Measurements from ENCODE around the gene TBCCD1. TPM values are rescaled to one million over a fixed set of nuclear protein-coding genes. Genes with fewer than 3 reads are reported as not detected.
"Not testable (repeated sequence)": the region's sequence is repeated elsewhere in the genome, so short reads cannot be mapped to it uniquely, and the experiment has no call there.

TBCCD1 gene
- total RNA-seq, 1 donor, result 15.6 TPM

DNA sequence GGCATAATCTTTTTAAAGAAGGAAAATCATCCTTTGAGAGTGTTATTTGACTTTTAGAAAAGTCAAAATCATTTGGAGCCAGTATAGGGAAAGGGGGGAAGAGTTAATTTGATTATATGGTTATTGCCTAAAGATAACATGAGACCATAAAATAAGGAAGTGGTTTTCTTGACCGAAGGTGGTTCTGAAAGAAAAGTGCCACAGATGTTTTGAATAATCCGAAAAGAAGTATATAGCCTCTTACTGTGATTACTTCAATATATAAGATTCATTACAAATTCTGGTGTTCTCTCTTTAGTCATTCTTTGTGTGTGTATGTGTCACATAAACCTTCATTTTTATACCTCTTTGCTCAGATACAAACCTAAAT is 4.5 kb upstream of the TBCCD1 start:
- H3K36me3 ChIP-seq (ENCODE audit: insufficient read depth, low read length), result peaks cover 40% of the 10 kb centered on the region
- H2AFZ ChIP-seq (ENCODE audit: low read length), result no peak overlapping the region
- H3K4me2 ChIP-seq (ENCODE audit: insufficient read depth, low read length), result peak overlapping the region; percentile 100
- no peaks in the 10 kb centered on the region for H3K9me3 ChIP-seq (ENCODE audit: low read depth, low read length)
- TF ChIP-seq, protein P1, sequence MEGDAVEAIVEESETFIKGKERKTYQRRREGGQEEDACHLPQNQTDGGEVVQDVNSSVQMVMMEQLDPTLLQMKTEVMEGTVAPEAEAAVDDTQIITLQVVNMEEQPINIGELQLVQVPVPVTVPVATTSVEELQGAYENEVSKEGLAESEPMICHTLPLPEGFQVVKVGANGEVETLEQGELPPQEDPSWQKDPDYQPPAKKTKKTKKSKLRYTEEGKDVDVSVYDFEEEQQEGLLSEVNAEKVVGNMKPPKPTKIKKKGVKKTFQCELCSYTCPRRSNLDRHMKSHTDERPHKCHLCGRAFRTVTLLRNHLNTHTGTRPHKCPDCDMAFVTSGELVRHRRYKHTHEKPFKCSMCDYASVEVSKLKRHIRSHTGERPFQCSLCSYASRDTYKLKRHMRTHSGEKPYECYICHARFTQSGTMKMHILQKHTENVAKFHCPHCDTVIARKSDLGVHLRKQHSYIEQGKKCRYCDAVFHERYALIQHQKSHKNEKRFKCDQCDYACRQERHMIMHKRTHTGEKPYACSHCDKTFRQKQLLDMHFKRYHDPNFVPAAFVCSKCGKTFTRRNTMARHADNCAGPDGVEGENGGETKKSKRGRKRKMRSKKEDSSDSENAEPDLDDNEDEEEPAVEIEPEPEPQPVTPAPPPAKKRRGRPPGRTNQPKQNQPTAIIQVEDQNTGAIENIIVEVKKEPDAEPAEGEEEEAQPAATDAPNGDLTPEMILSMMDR (IDR thresholded peaks at IDR 0.05; ENCODE audit: extremely low read depth, low read depth, low read length), result no peak
- peak overlapping the region; percentile 98 for H3K4me3 ChIP-seq (ENCODE audit: insufficient read depth, low read length)
- H4K20me1 ChIP-seq (ENCODE audit: insufficient read depth, low read length), result no peaks in the 10 kb centered on the region
- H3K27ac ChIP-seq (ENCODE audit: low read depth, low read length), result peak overlapping the region; percentile 91
- no peaks in the 10 kb centered on the region for H3K27me3 ChIP-seq (ENCODE audit: insufficient read depth, low read length)
- H3K4me1 ChIP-seq (ENCODE audit: insufficient read depth, low read length), result peaks cover 21% of the 10 kb centered on the region
- peaks cover 36% of the 10 kb centered on the region for H3K79me2 ChIP-seq (ENCODE audit: insufficient read depth, low read length)
- no peak for DNase-seq (ENCODE audit: insufficient read length, low spot score, missing footprints)

DNA sequence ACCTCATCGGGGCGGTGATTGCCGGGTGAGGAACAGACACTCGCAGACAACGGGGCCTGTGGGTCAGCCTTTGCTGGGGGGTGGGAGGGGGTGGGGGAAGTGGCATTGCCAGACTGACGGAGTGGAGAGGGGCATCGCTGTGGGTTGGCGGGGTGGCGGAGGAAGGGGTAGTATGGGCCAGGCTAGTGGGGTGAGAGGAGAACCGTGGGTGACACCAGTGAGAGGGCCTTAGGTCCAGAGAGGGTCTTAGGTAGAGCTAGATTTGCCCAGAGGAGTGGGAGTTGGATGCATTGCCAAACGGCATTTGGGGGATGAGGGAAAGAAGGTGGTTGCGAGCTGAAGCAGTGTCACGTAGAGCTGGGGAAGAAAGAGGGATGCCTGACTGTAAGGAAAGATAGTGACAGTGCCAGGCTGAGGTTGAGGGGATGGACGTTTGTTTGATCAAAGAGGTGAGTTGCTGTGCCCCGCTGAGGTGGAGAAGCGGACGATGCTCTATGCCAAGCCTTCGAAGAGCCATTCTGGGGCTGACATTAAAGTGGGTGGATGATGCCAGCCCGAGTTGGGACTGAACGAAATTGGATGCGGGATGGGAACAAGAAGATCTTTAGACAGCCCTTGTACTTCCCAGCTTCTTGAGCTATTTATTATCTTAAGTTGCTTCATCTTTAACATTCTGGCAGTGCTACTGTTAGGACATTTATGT is 4.0 kb upstream of the TBCCD1 start:
- Histone ChIP-seq H3K4me3 (ENCODE audit: insufficient read depth, low read length) (peak overlapping the region; percentile 98), H2AFZ (ENCODE audit: low read length) (peak overlapping the region; percentile 91), H4K20me1 (ENCODE audit: insufficient read depth, low read length) (no peaks in the 10 kb centered on the region), H3K79me2 (ENCODE audit: insufficient read depth, low read length) (peaks cover 42% of the 10 kb centered on the region), H3K27me3 (ENCODE audit: insufficient read depth, low read length) (no peaks in the 10 kb centered on the region), H3K4me1 (ENCODE audit: insufficient read depth, low read length) (peaks cover 22% of the 10 kb centered on the region), H3K9me3 (ENCODE audit: low read depth, low read length) (no peaks in the 10 kb centered on the region), H3K36me3 (ENCODE audit: insufficient read depth, low read length) (peaks cover 34% of the 10 kb centered on the region), H3K27ac (ENCODE audit: low read depth, low read length) (peak overlapping the region; percentile 91), H3K4me2 (ENCODE audit: insufficient read depth, low read length) (peak overlapping the region; percentile 100)
- peak; percentile 56 for DNase-seq (ENCODE audit: insufficient read length, low spot score, missing footprints)
- TF ChIP-seq, protein P1 (IDR thresholded peaks at IDR 0.05; ENCODE audit: extremely low read depth, low read depth, low read length), result no peak

DNA sequence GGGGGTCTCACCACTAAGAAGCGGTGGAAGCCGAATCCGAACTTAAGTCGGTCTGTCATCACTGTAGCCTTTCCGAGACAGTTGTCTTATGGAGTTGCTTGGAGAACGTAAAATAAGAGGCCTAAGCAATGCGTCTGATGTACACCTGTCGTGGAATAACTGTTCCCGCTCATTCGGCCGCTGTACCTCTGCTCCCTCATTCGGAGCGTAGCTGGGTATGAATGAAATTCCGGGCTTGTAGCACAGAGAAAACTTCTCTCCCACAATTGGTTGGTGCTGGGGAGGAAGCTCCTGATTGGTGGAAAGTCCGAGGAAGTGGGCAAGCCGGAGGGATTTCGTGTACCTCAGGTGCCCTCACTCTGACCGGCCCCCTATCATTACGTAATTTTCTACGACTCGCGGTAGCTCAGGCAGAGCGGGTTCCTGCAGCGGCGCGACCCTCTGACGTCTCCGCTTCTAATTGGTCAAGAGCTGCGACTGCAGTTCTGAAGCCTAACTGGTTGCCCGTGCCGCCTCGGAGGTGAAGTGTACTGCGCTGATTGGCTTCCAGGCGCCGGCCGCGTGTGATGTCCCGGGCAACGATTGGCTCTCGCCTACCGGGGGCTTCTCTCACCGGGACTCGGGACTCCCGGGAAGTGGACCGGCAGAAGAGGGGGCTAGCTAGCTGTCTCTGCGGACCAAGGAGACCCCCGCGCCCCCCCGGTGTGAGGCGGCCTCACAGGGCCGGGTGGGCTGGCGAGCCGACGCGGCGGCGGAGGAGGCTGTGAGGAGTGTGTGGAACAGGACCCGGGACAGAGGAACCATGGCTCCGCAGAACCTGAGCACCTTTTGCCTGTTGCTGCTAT is 3.2 kb upstream of the TBCCD1 start, which contains the start of gene DNAJB11:
Gene DNAJB11, plus strand, starts transcription at position 625 of the 845 bp plus-strand sequence. Its CDS starts 178 bp downstream, at position 803.
- Histone ChIP-seq H3K36me3 (ENCODE audit: insufficient read depth, low read length) (peaks cover 28% of the 10 kb centered on the region), H3K27me3 (ENCODE audit: insufficient read depth, low read length) (no peaks in the 10 kb centered on the region), H2AFZ (ENCODE audit: low read length) (peak within 1 kb of the TSS; percentile 91), H3K4me3 (ENCODE audit: insufficient read depth, low read length) (peak within 1 kb of the TSS; percentile 98), H3K79me2 (ENCODE audit: insufficient read depth, low read length) (peaks cover 46% of the 10 kb centered on the region), H3K4me1 (ENCODE audit: insufficient read depth, low read length) (peaks cover 22% of the 10 kb centered on the region), H3K27ac (ENCODE audit: low read depth, low read length) (peak within 1 kb of the TSS; percentile 91), H3K4me2 (ENCODE audit: insufficient read depth, low read length) (peak within 1 kb of the TSS; percentile 100), H3K9me3 (ENCODE audit: low read depth, low read length) (no peaks in the 10 kb centered on the region), H4K20me1 (ENCODE audit: insufficient read depth, low read length) (no peaks in the 10 kb centered on the region)
- DNase-seq (ENCODE audit: insufficient read length, low spot score, missing footprints), result peak; percentile 100
- TF ChIP-seq, protein P1 (IDR thresholded peaks at IDR 0.05; ENCODE audit: extremely low read depth, low read depth, low read length), result no peak

DNA sequence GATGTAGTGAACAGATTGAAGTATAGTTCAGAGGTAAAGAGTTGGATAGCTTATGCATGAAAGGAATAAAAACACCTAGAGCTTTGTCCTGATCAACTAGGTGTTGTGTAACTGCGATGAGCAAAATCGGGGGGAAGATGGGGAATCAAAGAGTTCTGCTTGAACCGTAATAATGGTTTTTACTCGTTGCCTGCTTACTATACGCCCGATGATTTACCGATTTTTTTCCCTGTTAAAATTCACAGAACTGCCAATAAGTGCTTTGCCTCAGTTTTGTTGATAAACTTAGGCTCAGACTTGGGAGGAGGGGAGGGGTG is 2.6 kb upstream of the TBCCD1 start:
- H3K36me3 ChIP-seq (ENCODE audit: insufficient read depth, low read length), result peaks cover 22% of the 10 kb centered on the region
- peak overlapping the region; percentile 90 for H3K4me2 ChIP-seq (ENCODE audit: insufficient read depth, low read length)
- no peaks in the 10 kb centered on the region for H3K9me3 ChIP-seq (ENCODE audit: low read depth, low read length)
- H2AFZ ChIP-seq (ENCODE audit: low read length), result peak overlapping the region; percentile 79
- DNase-seq (ENCODE audit: insufficient read length, low spot score, missing footprints), result peak; percentile 72
- peak overlapping the region; percentile 98 for H3K4me3 ChIP-seq (ENCODE audit: insufficient read depth, low read length)
- H3K27me3 ChIP-seq (ENCODE audit: insufficient read depth, low read length), result no peaks in the 10 kb centered on the region
- H4K20me1 ChIP-seq (ENCODE audit: insufficient read depth, low read length), result peaks cover under 1% of the 10 kb centered on the region
- H3K4me1 ChIP-seq (ENCODE audit: insufficient read depth, low read length), result peaks cover 22% of the 10 kb centered on the region
- peak overlapping the region; percentile 47 for H3K27ac ChIP-seq (ENCODE audit: low read depth, low read length)
- TF ChIP-seq, protein P1 (IDR thresholded peaks at IDR 0.05; ENCODE audit: extremely low read depth, low read depth, low read length), result no peak
- H3K79me2 ChIP-seq (ENCODE audit: insufficient read depth, low read length), result peaks cover 49% of the 10 kb centered on the region

DNA sequence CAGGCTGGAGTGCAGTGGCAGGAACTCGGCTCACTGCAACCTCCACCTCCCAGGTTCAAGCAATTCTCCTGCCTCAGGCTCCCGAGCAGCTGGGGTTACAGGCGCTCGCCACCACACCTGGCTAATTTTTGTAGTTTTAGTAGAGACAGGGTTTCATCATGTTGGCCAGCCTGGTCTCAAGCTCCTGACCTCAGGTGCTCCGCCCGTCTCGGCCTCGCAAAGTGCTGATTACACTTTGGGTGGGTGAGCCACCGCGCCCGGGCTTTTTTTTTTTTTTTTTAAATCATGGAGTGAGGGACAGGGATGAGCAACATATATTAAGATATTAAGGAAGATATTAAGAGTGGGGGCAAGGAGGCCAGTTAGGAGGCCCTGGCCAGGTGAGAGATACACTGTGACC is 2.2 kb upstream of the TBCCD1 start:
- H2AFZ ChIP-seq (ENCODE audit: low read length), result peak overlapping the region; percentile 79
- not testable (repeated sequence) for H3K27me3 ChIP-seq (ENCODE audit: insufficient read depth, low read length); DNase-seq (ENCODE audit: insufficient read length, low spot score, missing footprints); H4K20me1 ChIP-seq (ENCODE audit: insufficient read depth, low read length); H3K9me3 ChIP-seq (ENCODE audit: low read depth, low read length); H3K27ac ChIP-seq (ENCODE audit: low read depth, low read length)
- peaks cover 50% of the 10 kb centered on the region for H3K79me2 ChIP-seq (ENCODE audit: insufficient read depth, low read length)
- H3K36me3 ChIP-seq (ENCODE audit: insufficient read depth, low read length), result peaks cover 22% of the 10 kb centered on the region
- H3K4me3 ChIP-seq (ENCODE audit: insufficient read depth, low read length), result peak overlapping the region; percentile 98
- peak overlapping the region; percentile 90 for H3K4me2 ChIP-seq (ENCODE audit: insufficient read depth, low read length)
- peaks cover 22% of the 10 kb centered on the region for H3K4me1 ChIP-seq (ENCODE audit: insufficient read depth, low read length)
